Prostate gland (tissue), 2 donors: ENCODE data around the gene PALLD. TPM values are rescaled to one million over a fixed set of nuclear protein-coding genes. Genes with fewer than 3 reads are reported as not detected.

Experiments used
- DNase-seq: peaks from one replicate; pipeline ENCODE4 v3.0.0-alpha.2; 2019; ENCODE audit warnings: low spot score
- H3K27ac ChIP-seq, 2 donors: fragments of 200-600 bp; sonication (generic); 2 replicates each; pipeline ENCODE4 v1.5.1; 2017 to 2019
- H3K27me3 ChIP-seq: fragments of 200-600 bp; sonication (generic); replicated peaks from 2 replicates; pipeline ENCODE4 v1.5.1; 2019; ENCODE audit not compliant: insufficient read depth
- H3K36me3 ChIP-seq, 2 donors: fragments of 200-600 bp; sonication (generic); 1 replicate in 1 of 2; 2 replicates in 1 of 2; pipeline versions ENCODE4 v1.5.1 to v1.8.1; 2017 to 2019
- H3K4me1 ChIP-seq: fragments of 200-600 bp; sonication (generic); replicated peaks from 2 replicates; pipeline ENCODE4 v1.5.1; 2019
- H3K4me3 ChIP-seq, 2 donors: fragments of 200-600 bp; sonication (generic); 2 replicates each; pipeline ENCODE4 v1.5.1; 2017 to 2019
- H3K9me3 ChIP-seq: fragments of 200-600 bp; sonication (generic); 2 replicates; pipeline ENCODE4 v1.5.1; 2017
- CTCF ChIP-seq, 4 experiments: fragments of 200-600 bp in 2 of 4; fragments of 450-650 bp in 2 of 4; sonication (generic) in 2 of 4; IDR thresholded peaks; 1 replicate in 3 of 4; 2 replicates in 1 of 4; pipeline ENCODE4 v1.5.1; 2016 to 2019; ENCODE audit warnings: antibody characterized with exemption in 4 of 4, mild to moderate bottlenecking in 2 of 4, moderate library complexity in 2 of 4
- POLR2A ChIP-seq: fragments of 450-650 bp; IDR thresholded peaks from one replicate; pipeline ENCODE4 v1.6.1; 2016; ENCODE audit warnings: antibody characterized with exemption, mild to moderate bottlenecking
- POLR2AphosphoS5 ChIP-seq: sonication (generic); formaldehyde crosslinking; IDR thresholded peaks from one replicate; pipeline ENCODE4 v1.6.1; 2017; ENCODE audit warnings: antibody characterized with exemption
- WGBS: methylation state at CpG from one replicate; pipeline ENCODE4 v1.1.5; 2018; 5-methylcytosine and 5-hydroxymethylcytosine counted together
- intact Hi-C: fragments of 100-400 bp; cut with DNase I; formaldehyde crosslinking; loops from one replicate; pipeline ENCODE4 v1.14.2; 2022
- total RNA-seq, 2 donors: library from RNA; depleted of rRNA; stranded (reverse); fragments of >200 nt; gene quantifications; one replicate each; pipeline ENCODE4 v1.1.0, GENCODE V29; 2016

Gene PALLD
- total RNA-seq, 2 donors from 2014 or later: 252 TPM

- Histone ChIP-seq H3K4me1 (no peaks in the 10 kb centered on the region), H3K27ac (no peak overlapping the region), H3K9me3 (no peaks in the 10 kb centered on the region), H3K4me3 (no peak overlapping the region), H3K36me3 (no peaks in the 10 kb centered on the region), H3K27me3 (no peaks in the 10 kb centered on the region)
- WGBS: 82% methylated on average over 4 of the region's 4 CpGs
- DNase-seq: no peak
- TF ChIP-seq CTCF (IDR thresholded peaks at IDR 0.05) (no peak), POLR2A (no peak), POLR2AphosphoS5 (no peak)
- intact Hi-C loops: loop anchor here (5.0 kb wide), 1 partner anchor 120 kb away; no protein-coding TSS in a partner anchor
Measured at GRCh38 chr4:168707205-168707604, 210.4 kb downstream of the PALLD start.

- intact Hi-C loops: loop anchor here (5.0 kb wide), 1 partner anchor 121 kb away; no protein-coding TSS in a partner anchor
- Histone ChIP-seq H3K27me3 (no peaks in the 10 kb centered on the region), H3K36me3 (no peaks in the 10 kb centered on the region), H3K27ac (no peak overlapping the region), H3K4me3 (no peak overlapping the region), H3K4me1 (no peaks in the 10 kb centered on the region), H3K9me3 (no peaks in the 10 kb centered on the region)
- TF ChIP-seq CTCF (IDR thresholded peaks at IDR 0.05) (no peak), POLR2AphosphoS5 (no peak), POLR2A (no peak)
- WGBS: 80% methylated on average over 4 of the region's 4 CpGs
- DNase-seq: no peak
Measured at GRCh38 chr4:168708108-168708507, 211.3 kb downstream of the PALLD start.

- WGBS: 43% methylated on average over 3 of the region's 3 CpGs
- Histone ChIP-seq H3K9me3 (no peaks in the 10 kb centered on the region), H3K4me3 (no peak overlapping the region), H3K27ac (peak overlapping the region; percentile 9 to 58), H3K36me3 (no peaks in the 10 kb centered on the region), H3K27me3 (no peaks in the 10 kb centered on the region), H3K4me1 (no peaks in the 10 kb centered on the region)
- intact Hi-C loops: loop anchor here (5.0 kb wide), 2 partner anchors 132 to 212 kb away; no protein-coding TSS in a partner anchor
- peak; percentile 46 for DNase-seq
- TF ChIP-seq POLR2A: no peak
- no peak for TF ChIP-seq POLR2AphosphoS5
- TF ChIP-seq CTCF (IDR thresholded peaks at IDR 0.05): peak in 3 of 4 experiments; percentile 39 to 66 (median 61)
Measured at GRCh38 chr4:168710353-168710946, 213.6 kb downstream of the PALLD start.

- Histone ChIP-seq H3K36me3 (no peaks in the 10 kb centered on the region), H3K9me3 (no peaks in the 10 kb centered on the region), H3K27ac (peak overlapping the region; percentile 56 to 58), H3K4me3 (no peak overlapping the region), H3K27me3 (no peaks in the 10 kb centered on the region), H3K4me1 (no peaks in the 10 kb centered on the region)
- intact Hi-C loops: loop anchor here (5.0 kb wide), 2 partner anchors 131 to 211 kb away; no protein-coding TSS in a partner anchor
- peak; percentile 17 for DNase-seq
- WGBS: 25% methylated on average over 11 of the region's 11 CpGs
- peak; percentile 29 for TF ChIP-seq POLR2AphosphoS5
- TF ChIP-seq CTCF (IDR thresholded peaks at IDR 0.05): no peak
Measured at GRCh38 chr4:168711197-168712140, 214.6 kb downstream of the PALLD start.
